Thymus (tissue), 2 donors: ENCODE results near the gene BRD3. TPM values are rescaled to one million over a fixed set of nuclear protein-coding genes. Genes with fewer than 3 reads are reported as not detected.

Experiments
- polyA plus RNA-seq: library from polyadenylated mRNA; stranded (reverse); fragments of 200-250 nt; gene quantifications from one replicate; pipeline ENCODE4 v1.2.3, GENCODE V29; 2013
- total RNA-seq: library from RNA; stranded (reverse); fragments of 120-200 nt; gene quantifications from one replicate; pipeline ENCODE4 v1.2.4, GENCODE V29; 2013
- donor health status: healthy.

Gene BRD3
- total and polyA plus RNA-seq, 2 donors, result 6.4 to 14.5 TPM

Other genes with a start within 250 kb of the BRD3 start
- gene VAV2, start 75.7 kb downstream of the BRD3 start, total RNA-seq, result 5.4 TPM
- 9.8 TPM for gene VAV2, start 75.7 kb downstream of the BRD3 start, polyA plus RNA-seq
- 9.9 TPM for gene BRD3OS, start 42.5 kb downstream of the BRD3 start, total RNA-seq
- gene BRD3OS, start 42.5 kb downstream of the BRD3 start, polyA plus RNA-seq, result 12.4 TPM
- gene WDR5, start 68.1 kb upstream of the BRD3 start, total RNA-seq, result 18.6 TPM
- gene WDR5, start 68.1 kb upstream of the BRD3 start, polyA plus RNA-seq, result 25.9 TPM
- 127 TPM for gene RNU6ATAC, start 96.5 kb upstream of the BRD3 start, total RNA-seq
- not detected for gene RNU6ATAC, start 96.5 kb upstream of the BRD3 start, polyA plus RNA-seq